Panc1 (cell line): Measurements from ENCODE around the gene DBT. TPM values are rescaled to one million over a fixed set of nuclear protein-coding genes. Genes with fewer than 3 reads are reported as not detected.

Experiments used
- ATAC-seq: fragments of 200-7000 bp; cut with Tn5 transposase; 2 replicates; pipeline ENCODE4 v1.9.1; 2020; ENCODE audit warnings: mild to moderate bottlenecking, moderate library complexity
- BruUV-seq: library from RNA; stranded (reverse); fragments of 400-500 nt; replicated peaks from 2 replicates; lab custom pipeline; 2021; lab: Mats Ljungman, UMichigan
- CTCF ChIA-PET: fragments of 300-600 bp; sonication (Branson Sonifier 250); formaldehyde crosslinking; loops from one replicate; lab custom pipeline; 2022; ENCODE audit warnings: antibody characterized with exemption; lab: Charles Lee
- POLR2A ChIA-PET: fragments of 300-600 bp; sonication (Branson Sonifier 250); formaldehyde crosslinking; loops from one replicate; lab custom pipeline; 2022; ENCODE audit warnings: antibody characterized with exemption; lab: Charles Lee
- DNase-seq: peaks from one replicate; pipeline ENCODE4 v3.0.0-alpha.2; 2010; ENCODE audit warnings: low read depth, low spot score
- H3K27ac ChIP-seq: 2 replicates; pipeline ENCODE4 v1.5.1; 2011; ENCODE audit warnings: mild to moderate bottlenecking, low read length, inconsistent platforms
- H3K27me3 ChIP-seq: fragments of 200-500 bp; sonication (Bioruptor generic); 2 replicates; pipeline ENCODE4 v1.6.0; 2014; ENCODE audit warnings: low read length, inconsistent platforms; ENCODE audit not compliant: control insufficient read depth, insufficient read depth
- H3K36me3 ChIP-seq: fragments of 200-500 bp; sonication (Bioruptor generic); 2 replicates; pipeline ENCODE4 v1.5.1; 2014; ENCODE audit warnings: inconsistent platforms, mild to moderate bottlenecking, low read length, moderate library complexity; ENCODE audit not compliant: control insufficient read depth, insufficient read depth
- H3K4me1 ChIP-seq: 2 replicates; pipeline ENCODE4 v1.5.1; 2011; ENCODE audit warnings: inconsistent platforms, mild to moderate bottlenecking, low read length, moderate library complexity; ENCODE audit not compliant: control insufficient read depth, insufficient read depth
- H3K4me3 ChIP-seq, 2 experiments: 2 replicates each; pipeline ENCODE4 v1.5.1; 2011 to 2012; ENCODE audit warnings: low read depth in 2 of 2, low read length in 2 of 2, mild to moderate bottlenecking in 2 of 2, inconsistent platforms in 1 of 2, moderate library complexity in 1 of 2
- H3K9me3 ChIP-seq: fragments of 200-500 bp; sonication (Bioruptor generic); 2 replicates; pipeline ENCODE4 v1.5.1; 2014; ENCODE audit warnings: low read depth, mild to moderate bottlenecking, inconsistent platforms, low read length, moderate library complexity; ENCODE audit not compliant: control insufficient read depth, insufficient read depth
- CTCF ChIP-seq: fragments of 450-650 bp; IDR thresholded peaks from 2 replicates; pipeline ENCODE4 v1.5.1; 2017; ENCODE audit warnings: mild to moderate bottlenecking
- POLR2AphosphoS5 ChIP-seq: IDR thresholded peaks from 2 replicates; pipeline ENCODE4 v1.6.1; 2012; ENCODE audit warnings: mild to moderate bottlenecking, low read depth, low read length, moderate library complexity
- SIN3A ChIP-seq: IDR thresholded peaks from 2 replicates; pipeline ENCODE4 v1.6.1; 2012; ENCODE audit warnings: low read depth, mild to moderate bottlenecking, low read length, moderate library complexity, borderline replicate concordance; ENCODE audit not compliant: insufficient read depth
- TCF7L2 ChIP-seq: IDR thresholded peaks from 2 replicates; pipeline ENCODE4 v1.6.1; 2011; ENCODE audit warnings: mild to moderate bottlenecking, low read depth, low read length, inconsistent platforms
- in situ Hi-C: cut with HindIII; loops from 2 replicates; pipeline ENCODE4 v1.10.0; 2016; ENCODE audit warnings: low sequenced_read_pairs, low pct_unique_long_range_greater_than_20kb
- intact Hi-C: fragments of 100-400 bp; cut with micrococcal nuclease; formaldehyde crosslinking; loops from one replicate; pipeline ENCODE4 v1.10.0; 2022; ENCODE audit not compliant: unreplicated experiment
- total RNA-seq: library from RNA; stranded (reverse); gene quantifications from one replicate; pipeline ENCODE4 v1.2.1, GENCODE V29; 2021; ENCODE audit not compliant: unreplicated experiment
- TF ChIP-seq, protein P1 (sequence below), 2 experiments: IDR thresholded peaks; 2 replicates each; pipeline ENCODE4 v1.6.1; 2011 to 2012; ENCODE audit warnings: low read depth in 2 of 2, control low read depth in 1 of 2, low read length in 1 of 2, mild to moderate bottlenecking in 1 of 2, moderate library complexity in 1 of 2; ENCODE audit not compliant: insufficient read depth in 1 of 2

DBT gene
- total RNA-seq, 1 experiment from 2014 or later: 5.2 TPM

GRCh38 chr1:100177295-100178041 is 72.2 kb downstream of the DBT start:
- no peak for TF ChIP-seq CTCF
- Histone ChIP-seq H3K36me3 (no peaks in the 10 kb centered on the region), H3K9me3 (no peaks in the 10 kb centered on the region), H3K27ac (no peak overlapping the region), H3K4me3 (no peak overlapping the region), H3K4me1 (no peaks in the 10 kb centered on the region), H3K27me3 (no peaks in the 10 kb centered on the region)
- ATAC-seq: no peak
- in situ Hi-C loops: no loop called here
- intact Hi-C loops: no loop called here
- POLR2A ChIA-PET: no interaction called here
- DNase-seq: no peak
- CTCF ChIA-PET: no interaction called here
- no TSS peak for BruUV-seq

DNA sequence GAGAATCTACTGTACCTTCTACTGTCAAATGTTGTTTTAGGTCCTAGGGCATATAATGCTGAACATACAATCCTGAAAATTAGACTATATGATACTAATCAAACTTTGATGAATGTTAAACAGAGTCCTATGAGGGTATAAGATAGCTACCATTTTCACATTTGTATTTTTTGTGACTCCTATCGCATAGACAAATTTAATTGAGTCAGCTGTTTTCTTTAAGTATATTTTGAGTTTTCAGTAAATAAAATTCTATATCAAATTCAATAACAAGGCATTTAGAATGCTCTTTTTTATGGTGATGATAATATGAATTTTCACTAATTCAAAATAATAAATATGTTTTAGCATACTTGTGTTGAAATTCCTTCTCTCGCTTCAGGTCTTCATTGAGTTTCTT is 81.6 kb downstream of the DBT start:
- Histone ChIP-seq H3K36me3 (no peaks in the 10 kb centered on the region), H3K27me3 (no peaks in the 10 kb centered on the region), H3K4me1 (no peaks in the 10 kb centered on the region), H3K9me3 (no peaks in the 10 kb centered on the region), H3K27ac (no peak overlapping the region), H3K4me3 (no peak overlapping the region)
- TF ChIP-seq CTCF: no peak
- no peak for TF ChIP-seq SIN3A
- TF ChIP-seq TCF7L2: no peak
- intact Hi-C loops (no loop called here), in situ Hi-C loops (no loop called here)
- DNase-seq: no peak
- ChIA-PET POLR2A (no interaction called here), CTCF (no interaction called here)
- BruUV-seq: no TSS peak
- ATAC-seq: no peak

DNA sequence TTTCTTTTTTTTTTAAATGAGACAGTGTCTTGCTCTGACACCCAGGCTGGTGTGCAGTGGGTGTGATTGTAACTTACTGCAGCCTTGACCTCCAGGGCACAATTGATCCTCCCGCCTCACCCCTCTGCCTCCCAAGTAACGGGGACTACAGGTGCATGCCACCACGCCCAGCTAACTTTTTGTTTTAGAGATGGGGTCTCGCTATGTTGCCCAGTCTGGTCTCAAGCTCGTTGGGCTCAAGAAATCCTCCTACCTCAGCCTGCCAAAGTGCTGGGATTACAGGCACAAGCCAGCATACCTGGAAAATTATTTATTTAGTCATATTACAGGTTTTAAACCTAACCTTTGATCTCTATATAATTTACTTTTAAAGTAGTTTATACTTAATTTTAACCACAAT is 84.9 kb downstream of the DBT start:
- no peak overlapping the region for H3K27ac ChIP-seq
- no peaks in the 10 kb centered on the region for H3K9me3 ChIP-seq
- no peaks in the 10 kb centered on the region for H3K4me1 ChIP-seq
- DNase-seq (no peak), ATAC-seq (no peak)
- in situ Hi-C loops (no loop called here), intact Hi-C loops (no loop called here)
- BruUV-seq: no TSS peak
- H3K27me3 ChIP-seq: no peaks in the 10 kb centered on the region
- H3K4me3 ChIP-seq: no peak overlapping the region
- ChIA-PET CTCF (no interaction called here), POLR2A (no interaction called here)
- TF ChIP-seq, protein P1, sequence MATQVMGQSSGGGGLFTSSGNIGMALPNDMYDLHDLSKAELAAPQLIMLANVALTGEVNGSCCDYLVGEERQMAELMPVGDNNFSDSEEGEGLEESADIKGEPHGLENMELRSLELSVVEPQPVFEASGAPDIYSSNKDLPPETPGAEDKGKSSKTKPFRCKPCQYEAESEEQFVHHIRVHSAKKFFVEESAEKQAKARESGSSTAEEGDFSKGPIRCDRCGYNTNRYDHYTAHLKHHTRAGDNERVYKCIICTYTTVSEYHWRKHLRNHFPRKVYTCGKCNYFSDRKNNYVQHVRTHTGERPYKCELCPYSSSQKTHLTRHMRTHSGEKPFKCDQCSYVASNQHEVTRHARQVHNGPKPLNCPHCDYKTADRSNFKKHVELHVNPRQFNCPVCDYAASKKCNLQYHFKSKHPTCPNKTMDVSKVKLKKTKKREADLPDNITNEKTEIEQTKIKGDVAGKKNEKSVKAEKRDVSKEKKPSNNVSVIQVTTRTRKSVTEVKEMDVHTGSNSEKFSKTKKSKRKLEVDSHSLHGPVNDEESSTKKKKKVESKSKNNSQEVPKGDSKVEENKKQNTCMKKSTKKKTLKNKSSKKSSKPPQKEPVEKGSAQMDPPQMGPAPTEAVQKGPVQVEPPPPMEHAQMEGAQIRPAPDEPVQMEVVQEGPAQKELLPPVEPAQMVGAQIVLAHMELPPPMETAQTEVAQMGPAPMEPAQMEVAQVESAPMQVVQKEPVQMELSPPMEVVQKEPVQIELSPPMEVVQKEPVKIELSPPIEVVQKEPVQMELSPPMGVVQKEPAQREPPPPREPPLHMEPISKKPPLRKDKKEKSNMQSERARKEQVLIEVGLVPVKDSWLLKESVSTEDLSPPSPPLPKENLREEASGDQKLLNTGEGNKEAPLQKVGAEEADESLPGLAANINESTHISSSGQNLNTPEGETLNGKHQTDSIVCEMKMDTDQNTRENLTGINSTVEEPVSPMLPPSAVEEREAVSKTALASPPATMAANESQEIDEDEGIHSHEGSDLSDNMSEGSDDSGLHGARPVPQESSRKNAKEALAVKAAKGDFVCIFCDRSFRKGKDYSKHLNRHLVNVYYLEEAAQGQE (IDR thresholded peaks at IDR 0.05; ENCODE audit: insufficient read depth in 1 of 2, low read depth in 2 of 2, low read length in 1 of 2): no peak
- TF ChIP-seq TCF7L2: no peak
- TF ChIP-seq SIN3A: no peak
- TF ChIP-seq POLR2AphosphoS5: no peak
- no peak for TF ChIP-seq CTCF
- H3K36me3 ChIP-seq: no peaks in the 10 kb centered on the region
